MCF 10A (cell line): ENCODE measurements around the gene OR52I2. TPM values are rescaled to one million over a fixed set of nuclear protein-coding genes. Genes with fewer than 3 reads are reported as not detected.

ENCODE experiments used
- BruUV-seq: library from RNA; stranded (reverse); fragments of 400-500 nt; replicated peaks from 2 replicates; lab custom pipeline; 2021; lab: Mats Ljungman, UMichigan
- CTCF ChIA-PET: fragments of 300-600 bp; sonication (Branson Sonifier 250); formaldehyde crosslinking; extraction: SDS; loops from one replicate; lab custom pipeline; 2021; ENCODE audit warnings: antibody characterized with exemption, inconsistent platforms; lab: Yijun Ruan, JAX
- POLR2A ChIA-PET: fragments of 300-600, 350-650 bp; sonication (Branson Sonifier 250); formaldehyde crosslinking; extraction: SDS; loops from one replicate; lab custom pipeline; 2020; ENCODE audit warnings: antibody characterized with exemption, inconsistent platforms; lab: Yijun Ruan, JAX
- DNase-seq: peaks from one replicate; pipeline ENCODE4 v3.0.0-alpha.2; 2018; ENCODE audit not compliant: unreplicated experiment
- H3K27ac Mint-ChIP-seq: one replicate; pipeline ENCODE4 v1.8.0; 2022; ENCODE audit warnings: mild to moderate bottlenecking, low read depth, mixed read lengths; ENCODE audit not compliant: unreplicated experiment
- H3K27me3 Mint-ChIP-seq: one replicate; pipeline ENCODE4 v1.8.0; 2022; ENCODE audit warnings: mixed read lengths; ENCODE audit not compliant: insufficient read depth, unreplicated experiment
- H3K36me3 Mint-ChIP-seq: one replicate; pipeline ENCODE4 v1.8.0; 2022; ENCODE audit warnings: mild to moderate bottlenecking, moderate library complexity, mixed read lengths; ENCODE audit not compliant: insufficient read depth, unreplicated experiment
- H3K4me1 Mint-ChIP-seq: one replicate; pipeline ENCODE4 v1.8.0; 2022; ENCODE audit warnings: mixed read lengths; ENCODE audit not compliant: insufficient read depth, unreplicated experiment
- H3K4me3 Mint-ChIP-seq: one replicate; pipeline ENCODE4 v1.8.0; 2022; ENCODE audit warnings: mild to moderate bottlenecking, moderate library complexity, mixed read lengths; ENCODE audit not compliant: unreplicated experiment
- H3K9me3 Mint-ChIP-seq: one replicate; pipeline ENCODE4 v1.8.0; 2022; ENCODE audit warnings: mixed read lengths; ENCODE audit not compliant: unreplicated experiment
- intact Hi-C: fragments of 100-400 bp; cut with micrococcal nuclease; formaldehyde crosslinking; loops from 2 replicates; pipeline ENCODE4 v1.14.1; 2022
- total RNA-seq: library from RNA; stranded (reverse); gene quantifications from 2 replicates; pipeline ENCODE4 v1.2.3, GENCODE V29; 2022
- TF ChIP-seq, protein P1 (sequence below): fragments of 200-600 bp; IDR thresholded peaks from one replicate; pipeline ENCODE4 v1.8.0; 2022; ENCODE audit warnings: antibody characterized with exemption, mild to moderate bottlenecking; ENCODE audit not compliant: unreplicated experiment

The OR52I2 gene
- total RNA-seq, 1 experiment from 2014 or later, result not detected

DNA sequence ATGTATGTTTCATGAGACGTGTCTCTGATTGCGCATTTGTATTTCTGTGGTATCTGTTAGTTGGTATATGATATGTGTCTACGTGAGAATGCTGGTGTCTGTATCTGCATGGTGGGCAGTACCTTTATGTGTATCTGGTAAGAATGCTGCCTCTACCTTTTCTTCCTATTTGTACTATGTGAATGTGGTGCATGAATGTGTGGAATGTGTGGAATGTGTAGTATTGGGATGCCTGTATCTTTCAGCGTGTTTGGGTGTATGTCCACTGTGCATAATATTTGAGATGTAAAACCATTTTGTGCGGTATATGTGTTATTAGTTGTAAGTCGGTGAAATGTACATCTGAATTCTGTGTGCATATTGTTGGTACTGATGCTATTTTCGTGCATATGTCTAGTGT lies 60.0 kb downstream of the OR52I2 start:
- DNase-seq, result no peak
- BruUV-seq, result no TSS peak
- no peaks in the 10 kb centered on the region for H3K4me1 Mint-ChIP-seq
- H3K4me3 Mint-ChIP-seq, result no peak overlapping the region
- no peaks in the 10 kb centered on the region for H3K36me3 Mint-ChIP-seq
- peaks cover 13% of the 10 kb centered on the region for H3K27me3 Mint-ChIP-seq
- H3K27ac Mint-ChIP-seq, result no peak overlapping the region
- POLR2A ChIA-PET, result no interaction called here
- intact Hi-C loops, result no loop called here
- no peaks in the 10 kb centered on the region for H3K9me3 Mint-ChIP-seq
- CTCF ChIA-PET, result interaction anchor here (0.6 to 1.5 kb wide), 4 partner anchors 14 to 357 kb away, joined by 3 to 4 read pairs (median 3); no protein-coding TSS in a partner anchor
- TF ChIP-seq, protein P1, sequence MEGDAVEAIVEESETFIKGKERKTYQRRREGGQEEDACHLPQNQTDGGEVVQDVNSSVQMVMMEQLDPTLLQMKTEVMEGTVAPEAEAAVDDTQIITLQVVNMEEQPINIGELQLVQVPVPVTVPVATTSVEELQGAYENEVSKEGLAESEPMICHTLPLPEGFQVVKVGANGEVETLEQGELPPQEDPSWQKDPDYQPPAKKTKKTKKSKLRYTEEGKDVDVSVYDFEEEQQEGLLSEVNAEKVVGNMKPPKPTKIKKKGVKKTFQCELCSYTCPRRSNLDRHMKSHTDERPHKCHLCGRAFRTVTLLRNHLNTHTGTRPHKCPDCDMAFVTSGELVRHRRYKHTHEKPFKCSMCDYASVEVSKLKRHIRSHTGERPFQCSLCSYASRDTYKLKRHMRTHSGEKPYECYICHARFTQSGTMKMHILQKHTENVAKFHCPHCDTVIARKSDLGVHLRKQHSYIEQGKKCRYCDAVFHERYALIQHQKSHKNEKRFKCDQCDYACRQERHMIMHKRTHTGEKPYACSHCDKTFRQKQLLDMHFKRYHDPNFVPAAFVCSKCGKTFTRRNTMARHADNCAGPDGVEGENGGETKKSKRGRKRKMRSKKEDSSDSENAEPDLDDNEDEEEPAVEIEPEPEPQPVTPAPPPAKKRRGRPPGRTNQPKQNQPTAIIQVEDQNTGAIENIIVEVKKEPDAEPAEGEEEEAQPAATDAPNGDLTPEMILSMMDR, result no peak

DNA sequence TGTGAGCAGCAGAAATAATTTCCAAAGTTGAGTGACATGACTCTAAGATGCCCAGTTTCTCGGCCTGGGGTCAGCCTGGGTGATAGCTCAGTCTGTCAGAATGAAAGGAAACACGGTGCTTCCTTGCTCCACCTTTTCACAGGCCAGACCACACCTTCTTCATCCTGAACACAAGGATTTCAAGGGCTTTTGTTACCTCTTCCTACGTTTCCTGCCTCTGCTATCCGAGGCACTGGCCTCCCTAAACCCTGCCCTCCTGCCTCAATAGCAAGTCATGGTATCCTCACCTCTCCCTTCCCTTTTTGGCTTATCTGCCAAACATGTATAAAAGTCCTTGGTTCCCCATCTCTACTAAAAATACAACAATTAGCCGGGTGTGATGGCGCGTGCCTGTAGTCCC lies 60.5 kb downstream of the OR52I2 start:
- Mint-ChIP-seq H3K4me3 (no peak overlapping the region), H3K27ac (no peak overlapping the region), H3K4me1 (no peaks in the 10 kb centered on the region), H3K9me3 (no peaks in the 10 kb centered on the region), H3K27me3 (peaks cover 13% of the 10 kb centered on the region), H3K36me3 (no peaks in the 10 kb centered on the region)
- BruUV-seq, result no TSS peak
- no peak for DNase-seq
- TF ChIP-seq, protein P1, result no peak
- ChIA-PET CTCF (interaction anchor here (1.3 to 1.4 kb wide), 2 partner anchors 15 to 356 kb away, joined by 3 read pairs; no protein-coding TSS in a partner anchor), POLR2A (no interaction called here)
- intact Hi-C loops, result no loop called here

Other genes with a start within 250 kb of the OR52I2 start
- gene OR52B4, start 213.4 kb upstream of the OR52I2 start, total RNA-seq, result not detected in 2 replicates
- gene TRIM21, start 188.0 kb upstream of the OR52I2 start, total RNA-seq, result 6.4 and 11.8 TPM in 2 replicates
- not detected in 2 replicates for gene OR52K2, start 132.4 kb upstream of the OR52I2 start, total RNA-seq
- not detected in 2 replicates for gene OR52K1, start 99.1 kb upstream of the OR52I2 start, total RNA-seq
- gene OR52M1, start 36.6 kb upstream of the OR52I2 start, total RNA-seq, result not detected in 2 replicates
- gene OR52I1, start 12.3 kb downstream of the OR52I2 start, total RNA-seq, result not detected in 2 replicates
- 7.9 and 9.0 TPM in 2 replicates for gene TRIM68, start 26.5 kb downstream of the OR52I2 start, total RNA-seq
- gene OR51D1, start 55.7 kb downstream of the OR52I2 start, total RNA-seq, result not detected in 2 replicates
- gene OR51E1, start 62.2 kb downstream of the OR52I2 start, total RNA-seq, result not detected in 2 replicates
- not detected in 2 replicates for gene OR51E2, start 116.1 kb downstream of the OR52I2 start, total RNA-seq
- not detected in 2 replicates for gene MMP26, start 123.0 kb downstream of the OR52I2 start, total RNA-seq
- gene OR51F1, start 188.2 kb downstream of the OR52I2 start, total RNA-seq, result not detected in 2 replicates
- not detected in 2 replicates for gene OR52R1, start 222.6 kb downstream of the OR52I2 start, total RNA-seq
- gene OR51F2, start 239.6 kb downstream of the OR52I2 start, total RNA-seq, result not detected in 2 replicates